ENCODE measurements around the gene ATG16L2. TPM values are rescaled to one million over a fixed set of nuclear protein-coding genes. Genes with fewer than 3 reads are reported as not detected.

Gene ATG16L2
- polyA plus RNA-seq, 2 of the 4 experiments (the other 2 are of a cell fraction): 6.1 to 6.3 TPM

GRCh38 chr11:72818971-72819370 is 4.8 kb downstream of the ATG16L2 start:
- Histone ChIP-seq H3K27ac (no peak overlapping the region), H3K4me2 (no peak overlapping the region), H3K4me3 (no peak overlapping the region), H3K4me1 (peaks cover 15% of the 10 kb centered on the region), H3K9me3 (no peaks in the 10 kb centered on the region)
- ATAC-seq (no peak), DNase-seq (ENCODE audit: low read depth in 1 of 2, low spot score in 1 of 2) (no peak), FAIRE-seq (no peak)
- TF ChIP-seq ZSCAN20 (CRISPR knock-in tag; IDR thresholded peaks at IDR 0.05) (no peak), MAZ (IDR thresholded peaks at IDR 0.05; ENCODE audit: borderline replicate concordance, low read depth, low read length) (no peak), EP300 (IDR thresholded peaks at IDR 0.05) (no peak), RARB (CRISPR knock-in tag; IDR thresholded peaks at IDR 0.05) (no peak), BCL3 (IDR thresholded peaks at IDR 0.05) (no peak), JUN (IDR thresholded peaks at IDR 0.05) (no peak), MYC (IDR thresholded peaks at IDR 0.05; ENCODE audit: borderline replicate concordance, low read length) (no peak), HMGXB4 (CRISPR knock-in tag; IDR thresholded peaks at IDR 0.05; ENCODE audit: borderline replicate concordance) (no peak)
- CTCF ChIA-PET: interaction anchor here (0.6 to 6.1 kb wide), 7 partner anchors 12 to 492 kb away, joined by 3 to 28 read pairs (median 4); partner anchors contain the start of gene STARD10
- POLR2A ChIA-PET: no interaction called here
- 77% methylated on average over 4 of the region's 4 CpGs for WGBS (ENCODE audit: missing lambda C conversion rate)

GRCh38 chr11:72820439-72821139 is 6.4 kb downstream of the ATG16L2 start:
- no peak for ATAC-seq
- peaks cover 7% of the 10 kb centered on the region for H3K4me1 ChIP-seq
- no peaks in the 10 kb centered on the region for H3K9me3 ChIP-seq
- FAIRE-seq: no peak
- TF ChIP-seq PHF8 (IDR thresholded peaks at IDR 0.05; ENCODE audit: borderline replicate concordance, low read depth) (no peak), RARB (CRISPR knock-in tag; IDR thresholded peaks at IDR 0.05) (no peak), NFE2L2 (conservative IDR thresholded peaks at IDR 0.05; ENCODE audit: low read length) (no peak), CTCF (IDR thresholded peaks at IDR 0.05) (no peak), EHF (CRISPR knock-in tag; IDR thresholded peaks at IDR 0.05) (no peak)
- H3K4me2 ChIP-seq: no peak overlapping the region; the same call in 2 of the 3 replicates
- POLR2A ChIA-PET: no interaction called here
- DNase-seq (ENCODE audit: low read depth in 1 of 2, low spot score in 1 of 2): no peak
- CTCF ChIA-PET: interaction anchor here (1.3 to 5.6 kb wide), 3 partner anchors 8 to 95 kb away, joined by 3 to 31 read pairs (median 8); partner anchors contain the start of gene ATG16L2
- no peak overlapping the region for H3K4me3 ChIP-seq
- H3K27ac ChIP-seq: no peak overlapping the region
- WGBS (ENCODE audit: missing lambda C conversion rate): 94% methylated on average over 15 of the region's 15 CpGs

GRCh38 chr11:72821221-72821919 is 7.2 kb downstream of the ATG16L2 start:
- Histone ChIP-seq H3K9me3 (no peaks in the 10 kb centered on the region), H3K4me1 (peaks cover 7% of the 10 kb centered on the region), H3K4me3 (peak overlapping the region; percentile 52), H3K4me2 (peak overlapping the region; percentile 96), H3K27ac (peak overlapping the region; percentile 86 to 92)
- 73% methylated on average over 30 of the region's 50 CpGs for WGBS (ENCODE audit: missing lambda C conversion rate)
- ATAC-seq (no peak), FAIRE-seq (no peak), DNase-seq (ENCODE audit: low read depth in 1 of 2, low spot score in 1 of 2) (no peak)
- CTCF ChIA-PET: interaction anchor here (0.8 to 15.7 kb wide), 6 partner anchors 10 to 363 kb away, joined by 3 to 339 read pairs (median 17); partner anchors contain the start of gene ATG16L2
- POLR2A ChIA-PET: no interaction called here
- TF ChIP-seq TFCP2L1 (CRISPR knock-in tag; IDR thresholded peaks at IDR 0.05) (0 out of 2 replicates have a peak, but pooled peaks have one; percentile 26), FOSB (CRISPR knock-in tag; IDR thresholded peaks at IDR 0.05) (no peak)

Data from A549 (cell line).